AG09309 (cell line): ENCODE data around the gene SLC35F3.

Source experiments
- DNase-seq: peaks from one replicate; pipeline ENCODE4 v3.0.0-alpha.2; 2010; ENCODE audit warnings: low read depth
- H3K4me3 ChIP-seq: 2 replicates; pipeline ENCODE4 v1.5.1; 2011; ENCODE audit warnings: mild to moderate bottlenecking, low read depth, low read length, moderate library complexity; ENCODE audit not compliant: control insufficient read depth
- CTCF ChIP-seq: IDR thresholded peaks from 2 replicates; pipeline ENCODE4 v1.5.1; 2011; ENCODE audit warnings: mild to moderate bottlenecking, low read depth, low read length, inconsistent platforms; ENCODE audit not compliant: insufficient read depth, control insufficient read depth; ENCODE audit errors: missing control alignments

Gene SLC35F3

DNA sequence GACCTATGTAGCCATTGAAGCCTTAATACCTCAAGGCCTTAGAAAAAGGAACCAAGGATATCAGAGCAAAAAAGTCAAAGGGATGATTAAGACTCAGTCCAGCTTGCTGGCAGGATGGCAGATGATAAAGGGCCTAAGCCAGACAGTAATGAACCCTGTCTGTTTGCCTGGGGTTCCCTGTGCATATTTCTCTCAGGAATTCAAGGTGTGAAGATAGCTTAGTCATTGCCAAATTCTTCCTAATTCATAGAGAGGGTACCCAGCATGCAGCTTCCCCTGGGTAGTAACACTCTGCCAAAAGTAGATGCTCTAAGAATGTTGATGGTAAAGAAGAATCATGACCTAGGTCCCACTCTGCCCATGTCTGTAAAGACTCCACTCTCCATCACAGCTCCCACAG is 258.2 kb downstream of the SLC35F3 start:
- no peak for TF ChIP-seq CTCF
- no peak overlapping the region for H3K4me3 ChIP-seq
- no peak for DNase-seq

GRCh38 chr1:234163267-234163919 is 258.9 kb downstream of the SLC35F3 start:
- H3K4me3 ChIP-seq: no peak overlapping the region
- DNase-seq: no peak

GRCh38 chr1:234164098-234164709 is 259.7 kb downstream of the SLC35F3 start:
- TF ChIP-seq CTCF: no peak
- H3K4me3 ChIP-seq: no peak overlapping the region
- no peak for DNase-seq

More at GRCh38 chr1:234163267-234163919, 258.9 kb downstream of the SLC35F3 start:
- TF ChIP-seq CTCF: no peak

DNA sequence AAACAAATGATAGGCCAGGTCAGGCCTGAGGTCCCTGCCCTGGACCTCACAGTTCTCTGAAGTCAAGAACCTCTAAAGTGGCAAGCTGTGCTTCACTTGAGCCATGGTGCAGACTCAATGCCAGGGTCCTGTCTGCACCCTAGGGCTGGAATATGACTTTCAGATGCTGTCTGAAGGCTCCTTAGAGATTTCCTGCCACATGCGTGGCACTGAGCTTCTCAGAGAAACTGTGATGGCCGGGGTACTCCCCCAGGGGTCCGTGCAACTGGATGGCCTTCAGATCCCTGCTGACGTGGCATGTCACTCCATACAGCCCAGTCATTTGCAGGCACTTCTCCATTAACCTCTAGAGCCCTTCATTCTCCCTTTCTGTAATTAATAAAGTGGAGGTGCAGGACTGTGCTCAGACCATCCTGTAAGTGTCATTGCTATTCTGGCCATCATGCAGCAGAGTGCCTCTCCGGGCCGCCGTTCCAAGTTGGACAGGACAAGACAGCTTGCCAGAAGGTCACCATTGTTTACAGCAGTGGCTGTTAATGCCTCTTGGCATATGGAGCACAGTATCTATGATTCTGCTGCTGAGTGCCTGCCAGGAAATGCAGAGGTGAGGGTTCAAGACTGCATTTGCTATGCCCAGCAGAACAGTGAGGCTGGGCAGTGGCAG is 263.7 kb downstream of the SLC35F3 start:
- DNase-seq: no peak
- TF ChIP-seq CTCF: no peak
- no peak overlapping the region for H3K4me3 ChIP-seq

- no peak overlapping the region for H3K4me3 ChIP-seq
- no peak for DNase-seq
- TF ChIP-seq CTCF: no peak
These were observed 264.8 kb downstream of the SLC35F3 start for GRCh38 chr1:234169161-234169849.

GRCh38 chr1:234170067-234170466 is 265.6 kb downstream of the SLC35F3 start:
- no peak for TF ChIP-seq CTCF
- no peak overlapping the region for H3K4me3 ChIP-seq
- no peak for DNase-seq
